ENCODE measurements around the gene IRF2BPL. TPM values are rescaled to one million over a fixed set of nuclear protein-coding genes. Genes with fewer than 3 reads are reported as not detected.
A peak's percentile ranks its signal among the peaks of the same experiment; 100 is the strongest.

The IRF2BPL gene
- polyA plus RNA-seq, 6 donors from 2014 or later: 1.7 to 4.6 (median 3.2) TPM

DNA sequence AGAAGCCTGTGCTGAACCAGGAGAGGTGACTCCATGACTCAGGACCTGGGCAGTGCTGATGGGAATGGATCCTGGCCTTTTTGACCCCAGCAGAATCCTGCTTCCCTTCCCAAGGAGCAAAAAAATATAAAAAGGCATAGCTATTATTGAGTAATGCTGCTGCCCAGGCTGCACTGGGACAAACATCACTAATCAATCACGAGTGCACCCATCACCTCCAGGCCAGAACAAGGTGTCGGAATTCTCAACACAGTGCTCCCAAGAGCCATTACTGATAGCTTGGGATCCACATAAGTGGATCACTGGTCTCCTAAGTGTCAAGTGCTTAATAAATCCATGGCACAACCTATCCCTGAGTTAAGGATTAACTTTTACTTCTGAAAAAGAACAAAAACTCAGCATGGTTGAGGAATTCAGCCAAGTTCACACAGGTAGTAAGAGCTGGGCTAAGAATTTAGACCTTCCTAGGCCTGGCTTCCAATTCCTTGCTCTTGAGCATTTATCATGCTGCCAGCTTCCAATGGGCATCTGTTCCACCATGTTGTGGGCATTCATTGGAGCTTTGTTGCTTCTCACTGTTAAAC is 31.9 kb downstream of the IRF2BPL start:
- H3K36me3 Mint-ChIP-seq: no peaks in the 10 kb centered on the region
- ATAC-seq (ENCODE audit: low read depth in 2 of 2) (no peak), DNase-seq (no peak)
- no peaks in the 10 kb centered on the region for H3K27me3 Mint-ChIP-seq
- H3K9me3 Mint-ChIP-seq: no peaks in the 10 kb centered on the region
- H3K4me1 Mint-ChIP-seq: peaks cover 36 to 48% (median 37%) of the 10 kb centered on the region in 3 donors
- peak overlapping the region in 4 of 6 donors; percentile 15 to 53 (median 38) for H3K27ac Mint-ChIP-seq
- no peak overlapping the region for H3K4me3 Mint-ChIP-seq

DNA sequence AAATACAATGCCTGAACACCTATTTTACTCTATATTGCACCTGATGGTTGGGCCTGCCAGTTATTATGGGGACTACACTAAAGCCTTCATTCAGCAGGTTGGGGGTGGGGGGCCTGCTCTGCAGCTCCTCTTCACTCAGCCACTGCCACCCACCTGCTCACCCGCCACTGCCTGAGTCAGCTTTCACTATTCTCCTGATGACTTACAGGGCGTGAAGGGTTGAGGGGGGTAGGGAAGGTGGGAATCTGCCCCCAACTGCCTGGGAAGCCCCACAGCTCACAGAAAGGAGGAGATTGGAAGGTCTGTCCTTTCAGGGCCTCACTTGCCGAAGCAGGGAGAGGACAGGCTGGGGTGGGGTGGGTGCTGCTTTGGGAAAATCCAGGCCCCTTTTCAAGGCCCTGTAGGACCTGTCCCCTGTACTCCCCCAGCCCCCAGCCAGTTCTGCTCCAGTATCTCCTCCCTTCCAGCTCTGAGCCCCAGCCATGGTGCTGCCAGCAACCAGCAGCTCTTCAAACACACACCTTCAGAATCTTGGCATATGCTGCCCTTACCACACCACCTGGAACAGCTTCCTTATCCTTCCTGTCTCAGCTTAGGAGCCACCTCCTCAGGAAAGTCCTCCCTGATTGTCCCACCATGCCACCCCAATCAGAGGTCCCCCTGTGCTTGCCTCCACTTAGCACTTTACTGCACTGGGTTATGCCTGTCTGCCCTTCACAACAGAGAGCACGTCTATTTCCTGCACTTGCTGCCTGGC is 33.1 kb downstream of the IRF2BPL start:
- H3K9me3 Mint-ChIP-seq: no peaks in the 10 kb centered on the region
- ATAC-seq (ENCODE audit: low read depth in 2 of 2) (no peak), DNase-seq (no peak)
- H3K36me3 Mint-ChIP-seq: no peaks in the 10 kb centered on the region
- H3K27me3 Mint-ChIP-seq: no peaks in the 10 kb centered on the region
- no peak overlapping the region for H3K4me3 Mint-ChIP-seq
- H3K4me1 Mint-ChIP-seq: peaks cover 28 to 37% (median 28%) of the 10 kb centered on the region in 3 donors
- peak overlapping the region in 3 of 6 donors; percentile 34 to 56 (median 52) for H3K27ac Mint-ChIP-seq

DNA sequence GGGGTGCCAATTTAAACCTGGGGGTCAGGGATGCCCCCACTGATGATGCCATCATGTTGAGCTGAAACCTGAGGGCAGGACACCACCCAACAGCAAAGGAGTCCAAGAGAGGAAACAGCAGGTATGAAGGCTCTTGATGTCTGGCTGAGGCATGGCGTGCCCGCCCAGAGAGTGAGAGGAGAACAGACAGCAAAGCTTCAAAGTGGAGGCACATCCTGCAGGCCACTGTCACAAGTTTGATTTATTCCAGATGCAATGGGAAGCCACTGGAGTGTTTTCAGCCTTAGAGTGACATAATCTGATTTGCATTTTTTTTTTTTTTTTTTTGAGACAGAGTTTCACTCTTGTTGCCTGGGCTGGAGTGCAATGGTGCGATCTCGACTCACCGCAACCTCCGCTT is 34.8 kb downstream of the IRF2BPL start:
- no peak overlapping the region for H3K4me3 Mint-ChIP-seq
- H3K36me3 Mint-ChIP-seq: no peaks in the 10 kb centered on the region
- H3K27me3 Mint-ChIP-seq: no peaks in the 10 kb centered on the region
- peaks cover 16 to 28% (median 22%) of the 10 kb centered on the region in 3 donors for H3K4me1 Mint-ChIP-seq
- no peak for ATAC-seq (ENCODE audit: low read depth in 2 of 2)
- no peaks in the 10 kb centered on the region for H3K9me3 Mint-ChIP-seq
- DNase-seq: no peak
- peak overlapping the region in 1 of 6 donors; percentile 76 for H3K27ac Mint-ChIP-seq

DNA sequence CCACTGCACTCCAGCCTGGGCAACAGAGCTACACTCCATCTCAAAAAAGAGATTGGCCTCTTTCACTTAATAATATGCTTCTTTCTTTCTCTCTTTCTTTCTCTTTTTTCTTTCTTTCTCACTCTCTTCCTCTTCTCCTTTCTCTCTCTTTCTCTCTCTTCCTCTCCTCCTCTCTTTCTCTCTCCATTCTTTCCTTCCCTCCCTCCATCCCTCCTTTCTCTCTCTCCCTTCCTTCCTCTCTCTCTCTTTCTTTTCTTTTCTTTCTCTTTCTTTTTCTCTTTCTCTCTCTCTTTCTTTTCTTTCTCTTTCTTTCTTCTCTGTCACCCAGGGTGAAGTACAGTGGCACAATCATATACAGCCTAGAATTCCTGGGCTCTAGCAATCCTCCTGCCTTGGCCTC is 38.4 kb downstream of the IRF2BPL start:
- H3K36me3 Mint-ChIP-seq: no peaks in the 10 kb centered on the region
- ATAC-seq (ENCODE audit: low read depth in 2 of 2) (no peak), DNase-seq (no peak)
- H3K27ac Mint-ChIP-seq: peak overlapping the region in 3 of 6 donors; percentile 38 to 95 (median 69)
- peaks cover 8 to 17% (median 11%) of the 10 kb centered on the region in 3 donors for H3K4me1 Mint-ChIP-seq
- no peak overlapping the region for H3K4me3 Mint-ChIP-seq
- H3K9me3 Mint-ChIP-seq: no peaks in the 10 kb centered on the region
- no peaks in the 10 kb centered on the region for H3K27me3 Mint-ChIP-seq

DNA sequence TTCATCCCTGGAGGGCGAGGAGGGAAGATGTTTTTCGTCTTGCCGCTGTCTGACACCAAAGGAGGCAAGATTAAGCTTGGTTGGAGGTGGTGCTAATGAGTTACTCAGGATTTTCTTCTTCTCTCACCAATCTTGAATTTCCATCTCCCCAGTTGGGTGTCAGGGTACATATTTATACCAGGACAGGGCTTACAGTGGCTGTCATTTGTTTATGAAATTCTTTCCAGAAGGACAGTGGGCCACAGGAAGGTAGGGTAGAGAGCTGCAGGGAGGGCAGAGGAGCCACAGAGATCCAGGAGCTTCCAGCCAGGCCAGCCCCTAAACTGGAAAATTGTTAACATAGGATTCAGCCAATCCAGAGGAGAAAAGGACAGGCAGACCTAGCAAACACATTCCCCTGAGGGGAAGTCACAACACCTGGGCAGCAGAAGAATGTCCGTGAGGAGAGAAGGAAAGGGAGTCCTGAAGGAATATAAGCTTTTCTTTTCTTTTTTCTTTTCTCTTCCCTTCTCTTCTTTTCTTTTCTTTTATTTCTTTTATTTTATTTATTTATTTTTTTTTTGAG is 40.5 kb downstream of the IRF2BPL start:
- H3K36me3 Mint-ChIP-seq: no peaks in the 10 kb centered on the region
- peaks cover 8 to 14% (median 9%) of the 10 kb centered on the region in 3 donors for H3K4me1 Mint-ChIP-seq
- DNase-seq (no peak), ATAC-seq (ENCODE audit: low read depth in 2 of 2) (no peak)
- H3K4me3 Mint-ChIP-seq: peak overlapping the region in 1 of 8 donors; percentile 46
- no peaks in the 10 kb centered on the region for H3K9me3 Mint-ChIP-seq
- H3K27ac Mint-ChIP-seq: peak overlapping the region in 1 of 6 donors; percentile 82
- no peaks in the 10 kb centered on the region for H3K27me3 Mint-ChIP-seq

DNA sequence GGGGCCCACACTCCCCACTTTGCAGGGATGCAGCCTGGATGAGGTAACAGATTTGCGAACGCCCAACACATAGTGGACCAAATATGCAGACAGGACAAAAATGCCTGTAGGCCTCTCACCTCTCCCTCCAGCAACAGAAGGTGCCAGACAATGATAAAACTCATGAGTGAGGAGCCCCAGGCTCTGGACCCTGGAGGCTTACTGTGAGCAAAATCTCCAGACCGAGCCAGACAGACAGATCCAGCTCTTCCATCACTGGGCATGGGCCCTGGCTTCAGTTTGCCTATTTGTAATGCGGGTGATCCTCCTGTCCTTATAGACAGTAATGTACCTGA is 42.3 kb downstream of the IRF2BPL start:
- DNase-seq (no peak), ATAC-seq (ENCODE audit: low read depth in 2 of 2) (no peak)
- Mint-ChIP-seq H3K27ac (peak overlapping the region in 2 of 6 donors; percentile 62 to 64), H3K4me3 (peak overlapping the region in 1 of 8 donors; percentile 7), H3K36me3 (peaks cover 8 to 9% of the 10 kb centered on the region in 2 donors), H3K4me1 (peaks cover 8 to 14% (median 9%) of the 10 kb centered on the region in 3 donors), H3K9me3 (peaks cover 3 to 10% (median 8%) of the 10 kb centered on the region in 7 donors), H3K27me3 (no peaks in the 10 kb centered on the region)

DNA sequence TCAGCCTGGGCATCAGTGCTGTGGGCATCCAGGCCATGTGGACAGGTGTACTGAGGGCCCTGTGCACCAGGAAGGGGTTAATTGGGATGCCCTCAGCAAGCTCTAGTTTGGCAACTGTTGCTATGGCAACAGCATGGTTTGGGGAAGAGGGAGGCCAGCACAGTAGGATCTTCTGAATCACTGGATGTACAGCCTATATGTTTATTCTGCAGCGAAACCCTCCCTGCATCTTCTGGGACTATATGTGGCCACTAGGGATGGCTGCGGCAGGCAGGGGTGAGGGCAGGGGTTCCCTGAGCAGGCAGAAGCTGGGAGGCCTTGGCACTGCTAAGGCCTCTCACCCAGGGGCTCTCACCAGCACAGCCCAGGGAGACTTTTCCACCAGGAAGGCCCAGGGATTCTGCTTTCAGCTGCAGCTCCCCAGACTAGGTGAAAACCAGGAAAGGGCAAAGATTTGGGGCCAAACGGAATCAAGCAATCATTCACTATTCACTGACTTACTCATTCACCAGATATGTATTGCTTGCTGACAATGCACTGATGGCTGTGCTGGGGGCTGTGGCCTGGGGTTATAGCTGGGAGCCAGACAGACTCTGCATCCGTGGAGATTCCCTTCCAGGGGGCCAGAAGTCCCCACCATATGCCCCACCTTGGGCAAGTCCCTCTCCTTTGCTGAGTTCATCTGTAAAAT is 42.8 kb downstream of the IRF2BPL start:
- no peak for DNase-seq
- Mint-ChIP-seq H3K4me3 (no peak overlapping the region), H3K36me3 (peaks cover 9 to 10% of the 10 kb centered on the region in 2 donors), H3K4me1 (peaks cover 8 to 14% (median 9%) of the 10 kb centered on the region in 3 donors), H3K9me3 (peaks cover 3 to 12% (median 8%) of the 10 kb centered on the region in 7 donors), H3K27ac (peak overlapping the region in 1 of 6 donors; percentile 62), H3K27me3 (no peaks in the 10 kb centered on the region)
- no peak for ATAC-seq (ENCODE audit: low read depth in 2 of 2)

DNA sequence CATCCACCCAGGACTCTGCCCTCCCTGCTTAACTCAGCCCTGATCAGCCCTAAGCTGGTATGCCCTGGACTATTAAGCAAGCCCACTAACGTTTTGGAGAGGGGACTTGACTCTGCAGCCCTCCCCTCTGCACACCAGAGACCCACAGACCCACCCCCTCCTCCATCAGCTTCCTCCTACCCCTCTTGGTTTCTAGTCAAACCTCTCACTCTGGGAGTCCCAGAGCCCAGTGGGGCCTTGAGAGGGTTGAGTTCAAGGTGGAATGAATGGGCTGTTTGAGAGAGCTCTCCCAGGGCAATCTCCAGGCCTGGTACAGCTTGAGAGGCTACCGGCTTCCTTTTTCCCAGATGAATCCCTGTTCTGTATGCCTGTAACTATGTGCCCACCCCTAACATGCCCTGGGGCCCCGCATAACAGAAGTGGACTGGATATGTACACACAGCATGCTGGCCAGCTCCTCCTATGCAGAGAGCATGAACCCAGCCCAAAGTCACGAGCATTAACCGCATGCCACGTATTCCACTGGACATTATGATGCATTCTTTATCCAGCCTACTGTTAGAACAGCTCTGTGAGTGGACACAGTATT is 43.6 kb downstream of the IRF2BPL start:
- peak overlapping the region in 2 of 6 donors; percentile 30 to 70 for H3K27ac Mint-ChIP-seq
- H3K9me3 Mint-ChIP-seq: peaks cover 3 to 12% (median 8%) of the 10 kb centered on the region in 7 donors
- peaks cover 8 to 13% (median 9%) of the 10 kb centered on the region in 3 donors for H3K4me1 Mint-ChIP-seq
- no peak for DNase-seq
- H3K4me3 Mint-ChIP-seq: no peak overlapping the region
- no peaks in the 10 kb centered on the region for H3K27me3 Mint-ChIP-seq
- ATAC-seq (ENCODE audit: low read depth in 2 of 2): no peak
- H3K36me3 Mint-ChIP-seq: peaks cover 9 to 10% of the 10 kb centered on the region in 2 donors

DNA sequence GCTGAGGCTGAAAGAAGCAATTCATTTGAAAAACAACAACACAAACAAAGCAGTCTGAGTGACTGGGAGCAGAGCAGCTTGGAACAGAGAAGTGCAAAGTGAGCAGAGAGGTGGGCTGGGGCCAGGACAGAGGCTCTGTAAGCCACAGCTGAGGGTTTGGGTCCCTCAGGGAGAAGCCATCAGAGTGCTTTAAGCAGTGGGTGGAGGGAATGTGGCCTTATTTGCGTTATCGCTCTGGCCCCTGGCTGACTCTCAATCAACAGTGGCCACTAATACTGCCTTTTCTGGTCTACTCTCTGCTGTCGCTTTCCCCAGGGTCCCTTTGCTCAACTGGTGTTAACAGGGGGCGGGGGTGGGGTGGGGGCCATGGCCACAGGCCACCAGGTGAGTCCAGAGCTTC is 44.2 kb downstream of the IRF2BPL start:
- H3K9me3 Mint-ChIP-seq: peaks cover 3 to 12% (median 8%) of the 10 kb centered on the region in 7 donors
- no peak overlapping the region for H3K4me3 Mint-ChIP-seq
- no peak overlapping the region for H3K27ac Mint-ChIP-seq
- no peaks in the 10 kb centered on the region for H3K27me3 Mint-ChIP-seq
- DNase-seq: no peak
- peaks cover 9 to 10% of the 10 kb centered on the region in 2 donors for H3K36me3 Mint-ChIP-seq
- peaks cover 8 to 13% (median 9%) of the 10 kb centered on the region in 3 donors for H3K4me1 Mint-ChIP-seq
- ATAC-seq (ENCODE audit: low read depth in 2 of 2): no peak

DNA sequence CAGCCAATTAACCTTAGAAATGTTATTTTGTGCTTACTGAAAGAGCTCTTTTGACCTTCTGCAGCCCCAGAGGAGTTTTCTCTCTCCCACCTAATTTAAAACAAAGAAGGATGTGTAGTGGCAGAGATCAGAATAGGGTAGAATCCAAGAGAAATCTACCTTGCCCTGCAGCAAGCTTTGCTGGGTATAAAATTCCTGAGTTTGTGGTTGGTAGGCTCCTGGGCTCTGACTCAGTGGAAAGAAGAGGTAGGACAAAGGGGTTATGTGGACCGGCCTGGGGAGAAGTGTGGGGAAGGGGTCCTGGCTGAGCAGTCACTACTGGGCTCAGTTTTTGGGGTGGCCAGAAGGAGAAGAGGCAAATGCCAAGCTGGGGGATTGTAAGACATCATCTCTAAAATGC is 46.8 kb downstream of the IRF2BPL start:
- peak overlapping the region in 5 of 6 donors; percentile 14 to 91 (median 23) for H3K27ac Mint-ChIP-seq
- no peak for DNase-seq
- peaks cover 3 to 12% (median 8%) of the 10 kb centered on the region in 7 donors for H3K9me3 Mint-ChIP-seq
- H3K4me1 Mint-ChIP-seq: peaks cover 14 to 25% (median 18%) of the 10 kb centered on the region in 3 donors
- no peak overlapping the region for H3K4me3 Mint-ChIP-seq
- H3K36me3 Mint-ChIP-seq: peaks cover 9 to 10% of the 10 kb centered on the region in 2 donors
- no peak for ATAC-seq (ENCODE audit: low read depth in 2 of 2)
- H3K27me3 Mint-ChIP-seq: no peaks in the 10 kb centered on the region

DNA sequence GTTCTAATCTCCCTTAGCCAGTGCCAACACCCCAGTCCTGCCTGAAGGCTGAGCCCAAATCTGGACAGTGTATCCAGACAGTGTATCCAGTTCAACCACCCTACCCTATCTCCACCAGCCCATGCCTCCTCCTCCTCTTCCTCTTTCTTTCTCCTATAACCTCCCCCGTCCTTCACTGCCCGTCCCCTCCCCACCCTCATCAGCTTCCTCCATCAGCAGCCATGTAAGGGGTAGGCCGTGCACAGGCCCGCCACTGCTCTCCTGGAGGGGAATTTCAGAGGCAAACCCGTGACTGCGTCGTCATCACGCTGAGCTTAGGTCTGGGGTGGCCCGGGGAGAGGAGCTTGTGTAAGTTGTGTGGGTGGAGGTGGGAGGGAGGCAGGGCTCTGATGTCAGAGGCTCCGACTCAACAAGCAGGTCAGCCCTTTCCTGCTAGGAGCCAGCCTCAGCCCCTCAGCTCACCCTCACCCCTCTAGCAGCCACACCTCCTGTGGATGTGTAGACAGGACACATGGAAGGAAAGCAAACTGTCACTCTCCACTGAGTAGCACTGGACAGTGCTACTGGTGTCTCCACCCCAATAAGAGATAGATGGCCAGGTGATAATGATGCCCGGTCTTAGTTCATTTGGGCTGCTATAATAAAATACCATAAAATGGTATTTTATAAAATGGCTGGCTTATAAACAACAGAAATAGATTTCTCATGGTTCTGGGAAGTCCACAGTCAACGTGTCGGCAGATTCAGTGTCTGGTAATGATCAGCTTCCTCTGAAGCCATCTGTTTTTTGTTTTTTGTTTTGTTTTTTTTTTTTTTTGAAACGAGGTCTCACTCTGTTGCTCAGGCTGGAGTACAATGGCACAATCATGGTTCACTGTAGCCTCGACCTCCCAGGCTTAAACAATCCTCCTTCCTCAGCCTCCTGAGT is 50.5 kb downstream of the IRF2BPL start:
- Mint-ChIP-seq H3K27ac (peak overlapping the region; percentile 96 to 100 (median 98)), H3K27me3 (no peaks in the 10 kb centered on the region), H3K36me3 (peaks cover 9 to 10% of the 10 kb centered on the region in 2 donors), H3K4me1 (peaks cover 8 to 25% (median 20%) of the 10 kb centered on the region in 3 donors), H3K4me3 (peak overlapping the region; percentile 4 to 74 (median 34)), H3K9me3 (peaks cover 3 to 12% (median 8%) of the 10 kb centered on the region in 7 donors)
- ATAC-seq (ENCODE audit: low read depth in 2 of 2) (peak; percentile 93 to 94), DNase-seq (peak; percentile 91)
